HEK293 (cell line): ENCODE data around the gene PPP4C.
A peak's percentile ranks its signal among the peaks of the same experiment; 100 is the strongest.

Source experiments
- CTCF ChIA-PET: fragments of 350-600 bp; formaldehyde crosslinking; extraction: SDS; loops from one replicate; lab custom pipeline; 2021; ENCODE audit warnings: antibody characterized with exemption; lab: Yijun Ruan, JAX
- POLR2A ChIA-PET: fragments of 300-600 bp; formaldehyde crosslinking; extraction: SDS; loops from one replicate; lab custom pipeline; 2020; ENCODE audit warnings: antibody characterized with exemption, inconsistent platforms; lab: Yijun Ruan, JAX
- H3K27ac ChIP-seq: fragments of 200-500 bp; sonication (Bioruptor generic); 2 replicates; pipeline ENCODE4 v1.5.1; 2014; ENCODE audit warnings: low read depth, low read length, control low read depth, inconsistent platforms; ENCODE audit errors: extremely low read depth
- H3K36me3 ChIP-seq, 2 experiments: fragments of 200-500 bp in 1 of 2; sonication (Bioruptor generic) in 1 of 2; 1 replicate in 1 of 2; 2 replicates in 1 of 2; pipeline ENCODE4 v1.5.1; 2014 to 2017; ENCODE audit warnings: inconsistent platforms in 2 of 2, low read length in 2 of 2; ENCODE audit not compliant: control insufficient read depth in 2 of 2, insufficient read depth in 1 of 2
- H3K4me1 ChIP-seq: fragments of 200-500 bp; sonication (Bioruptor generic); 2 replicates; pipeline ENCODE4 v1.5.1; 2014; ENCODE audit warnings: mild to moderate bottlenecking, low read length, inconsistent platforms; ENCODE audit not compliant: control insufficient read depth, insufficient read depth
- H3K4me3 ChIP-seq: 2 replicates; pipeline ENCODE4 v1.5.1; 2011; ENCODE audit warnings: low read depth, mild to moderate bottlenecking, control low read depth, low read length, moderate library complexity
- H3K9me3 ChIP-seq: fragments of 200-500 bp; sonication (Bioruptor generic); 2 replicates; pipeline ENCODE4 v1.5.1; 2014; ENCODE audit warnings: low read depth, low read length, inconsistent platforms; ENCODE audit not compliant: control insufficient read depth, insufficient read depth
- CTCF ChIP-seq: fragments of 450-650 bp; formaldehyde crosslinking; IDR thresholded peaks from 2 replicates; pipeline ENCODE4 v1.5.1; 2016; ENCODE audit warnings: missing biosample characterization, missing genetic modification characterization
- PRDM4 ChIP-seq: fragments of 450-650 bp; formaldehyde crosslinking; IDR thresholded peaks from 2 replicates; pipeline ENCODE4 v1.5.1; 2017; ENCODE audit warnings: missing biosample characterization, missing genetic modification characterization
- REPIN1 ChIP-seq: fragments of 450-650 bp; formaldehyde crosslinking; IDR thresholded peaks from 2 replicates; pipeline ENCODE4 v1.5.1; 2017; ENCODE audit warnings: missing biosample characterization, missing genetic modification characterization, low read depth
- TCF7L2 ChIP-seq: IDR thresholded peaks from 2 replicates; pipeline ENCODE4 v1.6.1; 2011; ENCODE audit warnings: low read depth, mild to moderate bottlenecking, inconsistent platforms, low read length, moderate library complexity, borderline replicate concordance
- TSHZ1 ChIP-seq: fragments of 450-650 bp; formaldehyde crosslinking; IDR thresholded peaks from 2 replicates; pipeline ENCODE4 v1.5.1; 2016; ENCODE audit warnings: missing biosample characterization, missing genetic modification characterization, borderline replicate concordance
- YY2 ChIP-seq: fragments of 450-650 bp; formaldehyde crosslinking; IDR thresholded peaks from 2 replicates; pipeline ENCODE4 v1.5.1; 2016; ENCODE audit warnings: missing biosample characterization, missing genetic modification characterization
- ZBTB17 ChIP-seq: fragments of 450-650 bp; formaldehyde crosslinking; IDR thresholded peaks from 2 replicates; pipeline ENCODE4 v1.5.1; 2016; ENCODE audit warnings: missing biosample characterization, missing genetic modification characterization
- ZBTB6 ChIP-seq: fragments of 450-650 bp; formaldehyde crosslinking; IDR thresholded peaks from 2 replicates; pipeline ENCODE4 v1.5.1; 2017; ENCODE audit warnings: missing biosample characterization, missing genetic modification characterization
- ZNF10 ChIP-seq: fragments of 450-650 bp; formaldehyde crosslinking; IDR thresholded peaks from 2 replicates; pipeline ENCODE4 v1.5.1; 2017; ENCODE audit warnings: missing biosample characterization, missing genetic modification characterization
- ZNF248 ChIP-seq: fragments of 450-650 bp; formaldehyde crosslinking; IDR thresholded peaks from 2 replicates; pipeline ENCODE4 v1.5.1; 2017; ENCODE audit warnings: missing biosample characterization, missing genetic modification characterization
- ZNF398 ChIP-seq: fragments of 450-650 bp; formaldehyde crosslinking; IDR thresholded peaks from 2 replicates; pipeline ENCODE4 v1.5.1; 2017; ENCODE audit warnings: missing biosample characterization, missing genetic modification characterization
- ZNF488 ChIP-seq: fragments of 450-650 bp; formaldehyde crosslinking; IDR thresholded peaks from 2 replicates; pipeline ENCODE4 v1.5.1; 2016; ENCODE audit warnings: missing biosample characterization, missing genetic modification characterization
- ZNF530 ChIP-seq: fragments of 450-650 bp; formaldehyde crosslinking; IDR thresholded peaks from 2 replicates; pipeline ENCODE4 v1.5.1; 2016; ENCODE audit warnings: low read depth, missing biosample characterization, missing genetic modification characterization
- ZNF664 ChIP-seq: fragments of 450-650 bp; formaldehyde crosslinking; IDR thresholded peaks from 2 replicates; pipeline ENCODE4 v1.5.1; 2016; ENCODE audit warnings: missing biosample characterization, missing genetic modification characterization
- ZNF792 ChIP-seq: fragments of 450-650 bp; formaldehyde crosslinking; IDR thresholded peaks from 2 replicates; pipeline ENCODE4 v1.5.1; 2016; ENCODE audit warnings: missing biosample characterization, missing genetic modification characterization
- ZSCAN5A ChIP-seq: fragments of 450-650 bp; formaldehyde crosslinking; IDR thresholded peaks from 2 replicates; pipeline ENCODE4 v1.5.1; 2016; ENCODE audit warnings: missing biosample characterization, missing genetic modification characterization

PPP4C gene

GRCh38 chr16:30117768-30118167, 42.0 kb downstream of the PPP4C start (continued):
- TF ChIP-seq ZNF530 (tag by site-specific recombination): no peak
- no peak for TF ChIP-seq ZBTB17 (tag by site-specific recombination)
- no peak for TF ChIP-seq PRDM4 (tag by site-specific recombination)
- no peak for TF ChIP-seq TSHZ1 (tag by site-specific recombination)
- TF ChIP-seq YY2 (tag by site-specific recombination): no peak
- no peak for TF ChIP-seq TCF7L2
- no peak for TF ChIP-seq ZNF792 (tag by site-specific recombination)
- no peak for TF ChIP-seq ZBTB6 (tag by site-specific recombination)
- TF ChIP-seq REPIN1 (tag by site-specific recombination): no peak
- TF ChIP-seq ZNF488 (tag by site-specific recombination): no peak
- TF ChIP-seq ZNF10 (tag by site-specific recombination): no peak
- no peak for TF ChIP-seq CTCF

- TF ChIP-seq ZSCAN5A (tag by site-specific recombination) (no peak), ZNF664 (tag by site-specific recombination) (peak; percentile 98), ZNF398 (tag by site-specific recombination) (no peak), ZNF248 (tag by site-specific recombination) (no peak)
- peaks cover 9 to 67% of the 10 kb centered on the region in 2 experiments; a peak in 2 of 3 replicates for H3K36me3 ChIP-seq
- H3K27ac ChIP-seq: no peak overlapping the region
- H3K4me3 ChIP-seq: no peak overlapping the region
- no peaks in the 10 kb centered on the region; the same call in 1 of the 2 replicates for H3K4me1 ChIP-seq
- H3K9me3 ChIP-seq: no peaks in the 10 kb centered on the region
- ChIA-PET CTCF (interaction anchor here (1.0 kb wide), 1 partner anchor 16 kb away, joined by 5 read pairs; no protein-coding TSS in a partner anchor), POLR2A (interaction anchor here (1.4 kb wide), 1 partner anchor 28 kb away, joined by 3 read pairs; the partner anchor contains the start of gene TBX6)
Measured at GRCh38 chr16:30119428-30119827, 43.6 kb downstream of the PPP4C start.
